ENCODE results near the gene LNP1. TPM values are rescaled to one million over a fixed set of nuclear protein-coding genes. Genes with fewer than 3 reads are reported as not detected.

Gene LNP1
- total and polyA plus RNA-seq, 10 of the 15 experiments (the other 5 are each of a cell fraction or from before 2014, with no cell fraction given), result 2.1 to 4.2 (median 2.7) TPM

DNA sequence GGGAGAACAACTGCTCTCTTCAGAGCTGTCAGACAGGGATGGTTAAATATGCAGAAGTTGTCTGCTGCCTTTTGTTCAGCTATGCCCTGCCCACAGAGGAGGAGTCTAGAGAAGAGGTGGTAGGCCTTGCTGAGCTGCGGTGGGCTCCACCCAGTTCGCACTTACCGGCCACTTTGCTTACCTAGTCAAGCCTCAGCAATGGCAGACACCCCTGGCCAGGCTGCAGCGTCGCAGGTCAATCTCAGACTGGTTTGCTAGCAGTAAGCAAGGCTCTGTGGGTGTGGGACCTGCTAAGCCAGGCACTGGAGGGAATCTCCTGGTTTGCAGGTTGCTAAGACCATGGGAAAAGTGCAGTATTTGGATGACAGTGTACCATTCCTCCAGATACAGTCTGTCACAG is 78.7 kb downstream of the LNP1 start (continued):
- no peak for TF ChIP-seq BACH1 (IDR thresholded peaks at IDR 0.05; ENCODE audit: borderline replicate concordance)

DNA sequence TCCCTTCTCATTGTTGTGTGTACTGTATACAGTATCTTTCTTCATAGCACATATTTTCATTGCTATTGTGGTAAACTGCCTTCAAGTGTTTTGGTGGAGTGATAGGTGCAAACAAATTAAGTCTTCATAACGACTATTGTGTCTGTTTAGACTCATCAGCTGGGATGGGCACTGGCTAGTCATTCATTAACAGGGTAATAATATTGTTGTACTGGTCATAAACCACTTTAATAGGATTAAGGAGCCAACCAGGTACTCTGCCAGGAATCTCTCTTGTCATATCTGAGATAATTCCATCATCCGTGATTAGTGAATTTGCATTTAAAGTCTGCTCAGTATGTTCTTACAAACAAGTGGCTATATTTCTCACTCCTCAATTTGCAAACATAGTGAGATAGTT is 80.8 kb downstream of the LNP1 start:
- no peak overlapping the region for H3K27ac ChIP-seq (ENCODE audit: control insufficient read depth, insufficient read depth)
- ChIA-PET POLR2A (interaction anchor here (2.0 kb wide), 1 partner anchor 11 kb away, joined by 5 read pairs; the partner anchor contains the start of gene TMEM45A), CTCF (interaction anchor here (1.5 to 1.7 kb wide), 2 partner anchors 18 to 20 kb away, joined by 3 to 6 read pairs; no protein-coding TSS in a partner anchor), RAD21 (ENCODE audit: unreplicated experiment) (interaction anchor here (1.0 kb wide), 1 partner anchor 18 kb away, joined by 3 read pairs; no protein-coding TSS in a partner anchor), SMC1A (ENCODE audit: uncharacterized antibody, unreplicated experiment) (interaction anchor here (0.6 to 1.0 kb wide), 4 partner anchors 16 to 645 kb away, joined by 3 read pairs; no protein-coding TSS in a partner anchor)
- ATAC-seq, result no peak
- WGBS (ENCODE audit: insufficient coverage, insufficient replicate concordance, low lambda C conversion rate, missing lambda C conversion rate), result 24% methylated on average over 2 of the region's 2 CpGs
- TF ChIP-seq RAD51 (IDR thresholded peaks at IDR 0.05), result no peak
- no peak for TF ChIP-seq DPF2 (IDR thresholded peaks at IDR 0.05)
- no peak for TF ChIP-seq MEF2B (IDR thresholded peaks at IDR 0.05; ENCODE audit: partially characterized antibody, poor library complexity, severe bottlenecking)
- TF ChIP-seq, protein P1, sequence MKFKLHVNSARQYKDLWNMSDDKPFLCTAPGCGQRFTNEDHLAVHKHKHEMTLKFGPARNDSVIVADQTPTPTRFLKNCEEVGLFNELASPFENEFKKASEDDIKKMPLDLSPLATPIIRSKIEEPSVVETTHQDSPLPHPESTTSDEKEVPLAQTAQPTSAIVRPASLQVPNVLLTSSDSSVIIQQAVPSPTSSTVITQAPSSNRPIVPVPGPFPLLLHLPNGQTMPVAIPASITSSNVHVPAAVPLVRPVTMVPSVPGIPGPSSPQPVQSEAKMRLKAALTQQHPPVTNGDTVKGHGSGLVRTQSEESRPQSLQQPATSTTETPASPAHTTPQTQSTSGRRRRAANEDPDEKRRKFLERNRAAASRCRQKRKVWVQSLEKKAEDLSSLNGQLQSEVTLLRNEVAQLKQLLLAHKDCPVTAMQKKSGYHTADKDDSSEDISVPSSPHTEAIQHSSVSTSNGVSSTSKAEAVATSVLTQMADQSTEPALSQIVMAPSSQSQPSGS (IDR thresholded peaks at IDR 0.05; ENCODE audit: low read length), result no peak
- TF ChIP-seq FOXK2 (IDR thresholded peaks at IDR 0.05), result no peak
- TF ChIP-seq, protein P2, sequence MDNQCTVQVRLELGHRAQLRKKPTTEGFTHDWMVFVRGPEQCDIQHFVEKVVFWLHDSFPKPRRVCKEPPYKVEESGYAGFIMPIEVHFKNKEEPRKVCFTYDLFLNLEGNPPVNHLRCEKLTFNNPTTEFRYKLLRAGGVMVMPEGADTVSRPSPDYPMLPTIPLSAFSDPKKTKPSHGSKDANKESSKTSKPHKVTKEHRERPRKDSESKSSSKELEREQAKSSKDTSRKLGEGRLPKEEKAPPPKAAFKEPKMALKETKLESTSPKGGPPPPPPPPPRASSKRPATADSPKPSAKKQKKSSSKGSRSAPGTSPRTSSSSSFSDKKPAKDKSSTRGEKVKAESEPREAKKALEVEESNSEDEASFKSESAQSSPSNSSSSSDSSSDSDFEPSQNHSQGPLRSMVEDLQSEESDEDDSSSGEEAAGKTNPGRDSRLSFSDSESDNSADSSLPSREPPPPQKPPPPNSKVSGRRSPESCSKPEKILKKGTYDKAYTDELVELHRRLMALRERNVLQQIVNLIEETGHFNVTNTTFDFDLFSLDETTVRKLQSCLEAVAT (IDR thresholded peaks at IDR 0.05), result no peak
- TF ChIP-seq SUZ12 (IDR thresholded peaks at IDR 0.05; ENCODE audit: unreplicated experiment), result no peak
- TF ChIP-seq MXI1 (IDR thresholded peaks at IDR 0.05; ENCODE audit: low read depth, low read length), result no peak
- no peak for TF ChIP-seq ZBED1 (IDR thresholded peaks at IDR 0.05; ENCODE audit: borderline replicate concordance)
- no peak overlapping the region for H2AFZ ChIP-seq (ENCODE audit: control insufficient read depth, low read depth, low read length)
- intact Hi-C loops (cut with micrococcal nuclease; ENCODE audit: unreplicated experiment), result no loop called here
- H3K4me1 ChIP-seq (ENCODE audit: control insufficient read depth, insufficient read depth, low read length), result no peaks in the 10 kb centered on the region
- H3K36me3 ChIP-seq (ENCODE audit: control insufficient read depth in 2 of 2, insufficient read depth in 2 of 2, low read length in 1 of 2), result no peaks in the 10 kb centered on the region
- FAIRE-seq, result no peak
- H3K79me2 ChIP-seq (ENCODE audit: control insufficient read depth, insufficient read depth, low read length), result no peaks in the 10 kb centered on the region
- H3K9me3 ChIP-seq (replicated peaks; ENCODE audit: control insufficient read depth, insufficient read depth, low read length), result no peaks in the 10 kb centered on the region
- H3K9ac ChIP-seq (ENCODE audit: control insufficient read depth, insufficient read depth, low read length), result no peak overlapping the region
- no peak overlapping the region for H3K4me3 ChIP-seq
- no peak overlapping the region for H3K4me2 ChIP-seq (ENCODE audit: control insufficient read depth, insufficient read depth)
- no peak for DNase-seq (ENCODE audit: low read depth, low spot score)
- in situ Hi-C loops (cut with MboI), result no loop called here
- no peaks in the 10 kb centered on the region for H4K20me1 ChIP-seq (ENCODE audit: control insufficient read depth, insufficient read depth)
- H3K27me3 ChIP-seq (replicated peaks in 1 of 2; ENCODE audit: control insufficient read depth in 2 of 2, insufficient read depth in 2 of 2, low read length in 1 of 2), result no peaks in the 10 kb centered on the region; a peak in 1 of 4 replicates
- no TSS peak for BruUV-seq (replicated peaks)
